Hematopoietic multipotent progenitor cell (in vitro differentiated cells): ENCODE data around the gene PLA2G6. TPM values are rescaled to one million over a fixed set of nuclear protein-coding genes. Genes with fewer than 3 reads are reported as not detected.

ENCODE experiments used
- DNase-seq, 3 donors: peaks; one replicate each; pipeline ENCODE4 v3.0.0-alpha.2; 2011 to 2015; ENCODE audit warnings: low read depth in 2 of 3, low spot score in 2 of 3
- total RNA-seq: library from RNA; depleted of rRNA; stranded (reverse); fragments of >200 nt; gene quantifications from one replicate; pipeline ENCODE4 v1.2.3, GENCODE V29; 2012

PLA2G6 gene
- total RNA-seq, 1 donor = 143 TPM

DNA sequence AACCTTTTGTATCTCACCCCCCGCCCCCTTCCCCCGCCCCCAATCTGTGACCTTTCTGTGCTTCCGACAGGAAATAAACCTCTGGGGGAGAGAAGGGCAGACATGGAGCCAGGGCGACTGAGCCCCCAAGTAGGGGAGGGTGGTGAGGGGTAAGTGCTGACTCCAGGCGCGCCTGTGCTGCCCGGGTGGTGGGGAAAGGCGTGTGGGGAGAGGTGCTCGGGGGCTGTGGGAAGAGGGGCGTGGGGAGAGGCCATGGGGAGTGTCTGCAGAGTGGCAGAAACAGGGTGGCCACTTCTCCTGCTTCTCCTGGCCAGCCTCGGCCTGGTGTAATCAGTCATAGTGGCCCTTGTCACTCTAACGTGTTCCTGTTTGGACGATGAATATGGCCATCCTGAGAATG is 105.7 kb downstream of the PLA2G6 start:
- DNase-seq = no peak

DNA sequence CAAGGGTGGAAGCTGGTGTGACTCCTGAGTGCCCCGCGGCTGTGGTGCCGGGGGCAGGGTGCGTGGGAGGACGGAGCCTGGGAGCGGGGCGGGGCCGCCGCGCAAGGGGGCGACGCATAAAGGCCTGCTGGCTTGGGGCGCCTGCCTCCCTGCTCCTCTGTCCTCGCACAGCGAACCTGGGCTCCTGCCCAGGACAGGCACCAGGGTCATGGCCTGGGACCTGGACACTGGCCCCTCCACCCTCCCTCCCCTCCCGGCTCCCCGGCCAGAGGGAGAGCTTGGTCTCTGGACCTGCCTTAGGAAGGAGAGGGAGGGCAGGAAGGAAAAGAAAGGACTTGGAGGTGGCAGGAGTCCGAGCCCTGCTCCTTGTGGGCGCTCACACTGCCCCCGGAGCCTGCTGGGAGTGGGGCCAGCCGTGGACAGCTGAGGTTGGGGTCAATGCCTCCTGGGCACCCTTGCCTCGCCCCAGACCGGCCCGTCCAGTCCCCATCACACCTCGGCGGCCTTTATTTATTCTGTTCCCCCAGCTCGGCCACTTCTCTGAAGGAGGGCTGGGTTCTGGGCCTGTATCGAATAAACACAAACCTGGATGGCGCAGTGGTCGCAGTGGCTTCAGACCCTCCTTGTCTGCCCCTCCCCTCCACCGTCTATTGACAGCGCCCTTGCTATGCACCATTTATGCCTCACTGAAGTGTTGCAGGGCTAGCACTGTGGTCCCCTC is 106.4 kb downstream of the PLA2G6 start:
- no peak for DNase-seq

DNA sequence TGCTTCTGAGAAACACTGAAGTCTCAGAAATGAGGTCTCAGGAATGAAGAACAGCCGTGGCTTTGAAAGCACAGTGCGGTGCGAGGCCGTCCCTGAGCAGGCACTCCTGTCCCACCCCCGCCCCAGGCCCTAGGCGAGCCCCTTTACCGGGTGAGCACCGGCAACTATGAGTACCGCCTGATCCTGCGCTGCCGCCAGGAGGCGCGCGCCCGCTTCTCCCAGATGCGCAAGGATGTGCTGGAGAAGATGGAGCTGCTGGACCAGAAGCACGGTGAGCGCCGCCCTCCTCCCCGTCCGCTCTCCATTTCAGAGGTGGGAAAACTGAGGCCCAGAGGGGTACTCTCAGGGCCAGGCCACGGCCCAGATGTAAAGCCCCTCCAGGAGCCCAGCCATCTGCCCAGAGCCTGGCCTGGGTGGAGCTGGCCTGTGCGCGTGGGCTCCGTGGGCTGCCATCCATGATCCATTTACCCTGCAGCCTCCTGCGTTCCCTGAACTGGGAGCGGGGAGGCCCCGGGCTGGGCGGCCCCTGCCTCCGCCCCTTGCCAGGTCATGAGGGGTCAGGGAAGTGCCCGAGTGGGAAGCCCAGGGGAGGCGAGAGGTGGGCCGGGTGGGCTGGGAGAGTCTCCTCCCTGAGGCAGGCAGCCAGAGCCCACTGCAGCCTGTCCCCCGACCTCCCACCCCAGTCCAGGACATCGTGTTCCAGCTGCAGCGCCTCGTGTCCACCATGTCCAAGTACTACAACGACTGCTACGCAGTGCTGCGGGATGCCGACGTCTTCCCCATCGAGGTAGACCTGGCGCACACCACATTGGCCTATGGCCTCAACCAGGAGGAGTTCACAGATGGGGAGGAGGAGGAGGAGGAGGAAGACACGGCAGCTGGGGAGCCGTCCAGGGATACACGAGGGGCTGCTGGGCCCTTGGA is 107.2 kb downstream of the PLA2G6 start:
- no peak for DNase-seq

DNA sequence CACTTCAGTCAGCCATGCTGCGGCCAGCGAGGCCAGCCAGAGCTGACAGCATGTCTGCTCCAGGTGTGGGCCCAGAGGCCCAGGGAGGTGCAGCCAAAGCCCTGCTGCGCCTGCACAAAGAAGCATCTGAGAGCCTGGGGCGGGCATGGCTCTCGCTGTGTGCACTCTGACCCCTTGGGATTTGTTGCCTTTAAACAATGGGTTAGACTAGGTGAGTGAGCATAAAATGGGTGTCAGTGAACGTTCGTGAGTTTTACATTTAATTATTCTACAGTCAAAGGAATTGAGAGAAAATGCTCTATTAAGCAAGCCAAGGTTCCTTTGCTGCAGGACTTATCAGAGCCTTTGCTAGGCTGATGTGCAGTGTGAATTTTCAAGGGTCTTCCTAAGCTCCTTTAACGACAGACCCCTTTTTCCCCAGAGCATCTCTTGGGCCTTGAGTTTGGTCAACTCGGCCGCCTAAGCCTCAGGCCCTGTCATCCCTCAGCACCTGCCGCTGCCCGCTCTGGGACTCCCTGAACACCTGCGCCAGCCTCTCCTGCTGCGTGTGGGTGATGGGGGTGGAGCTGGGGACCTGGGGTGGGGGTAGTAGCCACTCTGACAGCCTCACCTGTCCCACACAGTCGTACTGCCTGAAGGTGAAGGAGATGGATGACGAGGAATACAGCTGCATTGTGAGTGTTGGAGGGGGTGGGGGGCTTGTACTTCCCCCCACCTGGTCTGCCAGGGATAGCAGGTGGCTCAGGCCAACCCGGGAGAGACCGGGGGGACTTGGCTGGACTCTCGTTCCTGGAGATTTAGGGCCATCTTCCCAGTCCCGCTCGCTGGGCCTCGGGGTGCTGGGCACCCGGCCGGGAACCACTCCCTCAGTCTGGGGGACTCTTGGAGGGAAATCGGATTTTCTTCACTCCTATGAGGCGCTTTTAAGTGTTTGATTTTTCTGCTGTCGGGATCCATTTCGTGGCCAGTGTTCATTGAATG is 108.2 kb downstream of the PLA2G6 start:
- no peak for DNase-seq

DNA sequence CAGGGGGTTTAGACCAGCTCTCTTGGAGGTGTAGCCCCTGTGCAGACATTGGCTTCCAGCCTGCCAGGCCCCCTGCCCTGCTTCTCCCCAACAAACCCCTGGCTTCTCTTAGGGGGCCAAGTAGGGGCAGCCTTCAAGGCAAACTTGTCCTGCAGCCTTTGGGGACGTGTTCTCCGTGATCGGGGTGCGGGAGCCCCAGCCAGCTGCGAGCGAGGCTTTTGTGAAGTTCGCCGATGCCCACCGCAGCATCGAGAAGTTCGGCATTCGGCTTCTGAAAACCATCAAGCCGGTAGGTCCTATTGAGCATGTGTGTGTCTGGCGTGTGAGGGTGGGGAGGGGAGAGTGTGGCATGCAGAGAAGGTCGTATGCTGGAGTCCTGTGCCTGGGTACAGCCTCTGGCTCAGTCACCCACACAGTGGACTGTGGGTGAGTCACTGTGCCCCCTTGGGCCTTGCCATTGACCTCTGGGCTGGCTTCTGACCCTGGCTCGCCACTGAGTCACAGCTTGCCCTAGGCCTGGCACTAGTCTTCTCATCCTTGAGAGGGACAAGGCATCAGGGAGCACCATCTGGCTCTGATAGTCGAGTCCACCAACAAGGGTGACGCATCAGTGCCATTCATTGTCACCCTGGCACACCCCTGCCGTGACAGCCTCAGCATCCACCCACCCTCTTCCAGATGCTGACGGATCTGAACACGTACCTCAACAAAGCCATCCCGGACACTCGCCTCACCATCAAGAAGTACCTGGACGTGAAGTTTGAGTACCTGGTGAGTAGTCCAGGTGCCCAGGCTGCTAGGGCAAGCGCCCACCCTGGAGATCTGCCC is 109.1 kb downstream of the PLA2G6 start:
- no peak for DNase-seq

DNA sequence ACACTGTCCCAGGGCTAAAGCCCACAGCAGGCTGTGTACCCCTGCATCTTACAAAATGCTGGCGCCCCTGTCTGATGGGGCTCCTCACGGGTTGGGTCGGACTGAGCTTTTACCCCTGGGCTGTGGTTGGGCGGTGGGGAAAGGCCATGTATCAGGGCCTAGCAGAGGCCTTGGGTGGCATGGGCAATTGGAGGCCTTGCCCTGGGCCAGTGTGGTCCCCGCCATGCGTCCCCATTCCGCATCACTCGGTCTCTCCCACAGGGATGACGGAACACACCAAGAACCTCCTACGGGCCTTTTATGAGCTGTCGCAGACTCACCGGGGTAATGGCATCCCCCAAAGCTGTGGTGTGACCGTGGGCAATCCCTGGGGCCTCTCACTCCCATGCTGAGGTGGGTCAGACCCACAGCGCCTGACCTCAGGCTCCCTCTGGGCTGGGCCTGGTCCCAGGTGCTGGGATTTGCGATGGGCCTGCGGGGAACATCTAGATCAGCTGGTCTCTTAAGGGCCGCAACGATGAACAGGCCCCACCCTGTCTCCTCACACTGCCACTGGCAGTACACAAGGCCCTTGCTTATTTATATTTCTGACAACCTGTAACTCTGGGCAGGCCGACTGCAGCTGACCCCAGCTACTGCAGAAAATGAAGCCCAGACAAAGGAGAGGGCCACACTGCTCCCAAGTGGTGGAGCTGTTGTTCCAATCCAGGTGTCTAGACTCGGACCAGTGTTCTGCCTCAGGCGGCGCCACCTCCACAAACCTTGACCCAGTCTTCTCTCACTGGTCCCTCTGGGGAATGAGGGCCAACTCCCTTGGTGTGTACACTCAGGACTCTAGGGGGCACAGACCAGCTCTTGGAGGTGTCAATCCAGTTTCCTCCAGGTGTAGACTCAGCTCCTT is 110.0 kb downstream of the PLA2G6 start:
- no peak for DNase-seq

DNA sequence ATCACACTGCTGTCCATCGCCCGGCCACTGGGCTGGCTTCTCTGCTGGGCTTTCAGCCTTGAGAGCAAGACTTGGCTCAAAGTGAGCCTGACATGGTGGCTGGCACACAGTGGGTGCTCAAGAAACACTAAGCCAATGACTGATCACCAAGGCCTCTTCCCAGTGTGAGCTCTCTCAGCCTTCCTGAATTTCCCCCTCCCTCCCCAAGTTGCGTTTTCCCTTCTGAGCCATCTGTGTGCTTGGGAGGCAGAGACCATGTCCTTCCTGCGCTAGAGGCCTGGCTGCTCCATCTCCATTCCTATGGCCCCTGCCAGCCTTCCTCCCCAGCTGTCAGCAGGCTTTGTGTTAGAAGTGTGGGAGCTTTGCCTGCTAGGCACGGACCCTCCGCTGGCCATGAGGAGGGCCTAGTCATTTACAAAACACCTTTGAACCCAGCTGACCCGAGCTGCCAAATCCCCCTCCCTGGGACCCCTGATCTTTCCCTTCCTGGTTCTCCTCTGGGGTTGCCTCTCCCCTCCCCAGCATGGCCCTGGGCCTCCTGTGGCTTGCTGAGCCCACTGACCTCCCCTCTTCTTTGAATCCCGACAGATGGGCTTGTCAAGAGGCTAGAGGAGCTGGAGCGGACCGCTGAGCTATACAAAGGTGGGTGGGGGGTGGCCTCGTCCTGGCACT is 111.2 kb downstream of the PLA2G6 start:
- no peak for DNase-seq

DNA sequence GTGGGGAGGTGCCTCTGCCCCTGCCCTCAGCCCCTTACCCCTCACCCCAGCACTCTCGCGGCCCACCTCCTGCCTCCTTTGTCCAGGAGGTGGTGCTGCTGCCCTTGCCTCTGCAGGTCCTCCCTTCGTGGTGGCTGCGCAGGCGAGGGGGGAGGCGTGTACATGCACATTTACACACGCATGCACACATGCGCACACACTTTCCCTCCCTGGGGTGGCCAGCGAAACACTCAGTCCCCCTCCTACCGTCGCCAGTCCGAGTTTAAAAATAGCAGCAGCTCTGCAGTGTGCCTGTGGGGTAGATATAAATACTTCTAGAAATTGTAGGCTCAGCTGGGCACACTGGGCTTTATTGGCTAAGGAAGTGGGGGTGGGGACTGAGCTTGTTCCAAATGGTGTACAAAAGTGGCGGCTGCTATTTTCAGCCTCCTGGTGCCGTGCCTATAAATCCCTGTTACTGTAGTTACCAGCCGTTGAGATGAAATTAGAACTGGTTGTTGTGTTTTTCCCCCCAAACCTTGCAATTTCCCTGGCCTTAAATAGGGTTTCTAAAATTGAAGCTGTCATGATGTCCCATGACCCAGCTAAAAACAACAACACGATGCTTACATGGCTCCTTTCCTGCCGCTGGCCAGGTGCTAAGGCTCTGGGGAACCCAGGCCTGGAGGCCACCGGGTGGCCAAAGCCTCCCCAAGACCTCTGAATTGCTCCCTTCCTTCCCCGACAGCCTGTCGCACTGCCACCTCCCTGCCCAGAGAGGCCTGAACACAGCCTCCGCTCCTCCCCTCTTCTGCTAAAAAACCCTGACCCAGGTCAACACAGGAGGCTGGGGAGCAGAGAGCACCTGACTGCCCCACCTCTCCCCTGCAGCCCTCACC is 112.0 kb downstream of the PLA2G6 start:
- no peak for DNase-seq

DNA sequence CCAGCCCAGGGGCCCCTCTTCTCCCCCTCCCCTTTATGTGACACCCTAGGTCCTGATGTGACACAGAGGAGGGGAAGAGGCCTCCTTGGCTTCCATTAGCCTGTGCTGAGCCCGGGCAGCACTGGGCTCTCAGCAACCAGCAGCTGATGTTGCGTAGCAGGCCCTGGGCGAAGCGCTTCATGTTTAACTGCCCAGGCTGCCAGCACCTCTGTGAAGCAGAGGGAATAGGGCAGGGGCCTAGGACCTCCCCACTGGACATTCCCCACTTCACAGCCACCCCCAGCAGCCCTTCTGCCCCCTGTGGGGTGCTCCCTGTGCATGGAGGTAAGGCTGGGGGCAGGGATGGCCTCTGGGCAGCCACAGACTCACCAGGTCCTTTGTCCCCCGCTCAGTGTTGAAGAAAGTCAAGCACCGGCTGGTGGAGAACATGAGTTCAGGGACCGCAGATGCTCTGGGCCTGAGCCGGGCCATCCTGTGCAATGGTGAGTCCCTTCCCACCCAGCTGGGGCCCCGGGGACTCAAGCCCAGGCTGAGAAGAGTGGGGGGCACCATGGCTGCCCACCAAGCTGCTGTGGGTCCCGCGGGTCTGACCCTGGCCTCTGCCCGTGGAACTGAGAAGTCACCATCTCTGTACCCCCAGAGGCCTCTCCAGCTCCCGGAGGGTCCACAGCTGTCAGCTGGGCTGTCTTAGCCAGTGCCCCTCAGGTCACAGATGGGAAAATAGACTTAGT is 112.8 kb downstream of the PLA2G6 start:
- DNase-seq = no peak

DNA sequence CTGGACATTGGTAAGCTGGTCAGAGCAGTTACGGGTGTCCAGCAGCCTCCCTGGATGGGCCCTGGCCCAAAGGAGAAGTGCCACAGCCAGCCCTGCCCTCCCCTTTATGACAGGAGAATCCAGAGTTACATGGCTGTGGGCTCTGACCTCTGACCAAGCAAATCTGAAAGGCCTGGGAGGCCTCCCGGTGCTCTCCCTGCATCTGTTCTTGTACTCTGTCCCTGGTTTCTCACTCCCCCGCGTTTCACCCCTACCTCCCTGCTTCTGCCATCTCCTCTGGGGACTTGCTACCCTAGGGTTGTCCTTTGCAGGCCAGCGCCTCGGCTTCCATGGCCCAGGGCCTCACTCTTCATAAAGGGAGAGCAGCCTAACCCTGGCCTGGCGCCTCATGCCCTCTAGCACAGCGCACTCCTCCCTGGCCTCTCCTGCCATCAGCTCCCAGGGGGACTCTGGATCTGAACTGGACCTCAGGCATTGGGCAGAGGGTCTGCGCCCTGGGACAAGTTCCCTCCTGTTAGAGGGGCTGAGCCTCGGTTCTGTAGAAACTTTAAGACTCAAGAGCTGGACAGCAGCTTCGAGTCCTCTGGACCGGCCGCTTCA is 113.8 kb downstream of the PLA2G6 start:
- DNase-seq = no peak

DNA sequence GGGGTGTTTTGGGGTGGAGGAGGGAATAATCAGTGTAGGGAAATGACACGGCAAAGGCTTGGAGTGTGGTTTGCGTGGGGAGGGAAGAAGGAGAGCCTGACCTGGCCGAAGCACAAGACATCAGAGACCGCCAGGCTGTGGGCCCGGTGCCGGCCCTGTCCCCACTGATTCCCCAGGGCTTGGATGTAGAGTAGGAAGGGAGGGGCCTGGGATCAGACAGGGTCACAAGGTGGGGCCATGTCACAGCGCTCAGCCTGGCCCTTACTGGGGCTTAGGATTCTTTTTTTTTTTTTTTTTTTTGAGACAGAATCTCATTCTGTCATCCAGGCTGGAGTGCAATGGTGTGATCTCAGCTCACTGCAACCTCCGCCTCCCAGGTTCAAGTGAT is 114.6 kb downstream of the PLA2G6 start:
- no peak for DNase-seq

DNA sequence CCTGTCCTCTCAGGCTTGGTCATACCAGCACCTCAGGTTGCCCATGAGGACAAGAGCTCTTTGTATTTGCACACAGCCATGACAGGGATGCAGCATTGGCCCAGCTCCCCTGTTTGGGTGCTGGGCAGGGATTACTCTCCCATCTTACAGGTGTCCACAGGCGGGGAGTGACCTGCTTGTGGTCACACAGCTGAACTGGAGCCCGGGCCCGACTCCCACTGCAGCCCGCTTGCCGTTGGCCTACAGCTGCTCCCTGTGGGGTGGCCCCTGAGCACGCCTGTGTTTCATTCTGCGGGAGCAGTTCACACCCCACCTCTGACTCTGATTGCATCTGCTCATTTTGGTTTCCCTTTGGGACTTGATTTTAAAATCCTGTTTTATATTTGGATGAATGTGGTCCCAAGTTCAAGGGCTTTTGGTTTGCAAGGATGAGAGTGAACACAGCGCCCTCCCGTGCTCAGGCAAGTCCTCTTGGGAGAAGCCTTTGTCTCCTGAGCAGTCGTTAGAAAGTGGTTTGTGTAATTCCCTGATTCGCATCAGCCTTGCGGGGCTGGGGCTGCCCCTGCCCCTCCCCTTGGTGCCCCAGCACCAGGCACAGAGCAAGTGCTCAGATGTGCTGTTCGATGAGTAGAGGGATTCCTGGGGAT is 115.1 kb downstream of the PLA2G6 start:
- no peak for DNase-seq

DNA sequence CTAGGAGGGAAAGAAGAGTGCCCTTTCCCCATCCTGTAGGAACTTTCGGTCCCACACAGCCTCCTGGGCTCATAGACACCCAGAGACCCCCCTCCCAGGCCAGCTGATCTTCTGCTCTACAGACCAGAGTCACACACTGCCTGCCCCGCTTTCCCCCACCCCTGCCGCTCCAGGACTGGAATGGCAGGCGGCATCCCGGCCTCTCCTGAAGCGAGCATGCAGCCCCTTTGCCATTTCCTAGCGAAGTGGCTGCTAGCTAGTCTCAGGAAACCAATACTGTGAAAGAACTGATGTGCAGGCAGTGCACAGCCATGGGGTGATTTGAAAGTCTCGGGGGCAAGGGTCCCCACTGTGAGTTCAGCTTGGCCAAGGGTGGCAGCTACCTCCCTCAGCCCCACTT is 116.1 kb downstream of the PLA2G6 start:
- DNase-seq = no peak

DNA sequence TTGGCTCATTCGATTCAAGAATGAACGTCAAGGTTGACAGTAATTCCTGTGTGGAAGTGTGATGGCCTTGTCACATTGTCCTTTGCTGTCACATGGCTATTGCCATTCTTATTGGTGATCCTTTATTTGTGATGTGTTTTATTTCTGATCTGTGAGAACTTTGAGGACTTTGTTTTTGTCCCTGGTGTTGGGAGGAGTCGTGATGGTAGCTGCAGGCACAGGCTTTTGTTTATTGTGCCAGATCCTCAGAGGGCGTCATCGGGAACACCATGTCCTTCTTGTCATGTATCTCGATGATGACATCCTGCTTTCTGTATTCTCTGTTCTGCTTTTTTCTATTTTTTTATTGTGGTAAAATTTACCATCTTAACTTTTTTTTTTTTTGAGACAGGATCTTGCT is 118.8 kb downstream of the PLA2G6 start:
- DNase-seq = no peak
